Stimulated activated CD4-positive, alpha-beta T cell treated with anti-CD3 and anti-CD28 coated beads, Interleukin-1b, Interleukin-23, amount 100 ng/mL, for 1 hour (primary cell): ENCODE measurements around the gene KCNK4.

Experiments
- DNase-seq, 2 donors: peaks; one replicate each; pipeline ENCODE4 v3.0.0-alpha.2; 2020; ENCODE audit warnings: low read depth in 2 of 2

The KCNK4 gene

GRCh38 chr11:64347193-64347867 lies 56.2 kb downstream of the KCNK4 start:
- DNase-seq: no peak

GRCh38 chr11:64348383-64349024 lies 57.4 kb downstream of the KCNK4 start:
- no peak for DNase-seq

GRCh38 chr11:64349025-64349387 lies 57.9 kb downstream of the KCNK4 start:
- no peak for DNase-seq

GRCh38 chr11:64349404-64349803 lies 58.3 kb downstream of the KCNK4 start:
- DNase-seq: no peak
